SK-N-MC (cell line): ENCODE data around the gene MAGEF1.

Experiments used
- EZH2 ChIP-seq: fragments of 200-600 bp; sonication (generic); IDR thresholded peaks from one replicate; pipeline ENCODE4 v1.6.1; 2017; ENCODE audit warnings: antibody characterized with exemption
- FOXP2 ChIP-seq: optimal IDR thresholded peaks from 2 replicates; pipeline ENCODE3; 2011; ENCODE audit warnings: mild to moderate bottlenecking, moderate library complexity; ENCODE audit not compliant: insufficient read depth; ENCODE audit errors: extremely low read length, control extremely low read depth
- POLR2AphosphoS5 ChIP-seq: IDR thresholded peaks from 2 replicates; pipeline ENCODE4 v1.6.1; 2012; ENCODE audit warnings: mild to moderate bottlenecking, low read depth, low read length, borderline replicate concordance

DNA sequence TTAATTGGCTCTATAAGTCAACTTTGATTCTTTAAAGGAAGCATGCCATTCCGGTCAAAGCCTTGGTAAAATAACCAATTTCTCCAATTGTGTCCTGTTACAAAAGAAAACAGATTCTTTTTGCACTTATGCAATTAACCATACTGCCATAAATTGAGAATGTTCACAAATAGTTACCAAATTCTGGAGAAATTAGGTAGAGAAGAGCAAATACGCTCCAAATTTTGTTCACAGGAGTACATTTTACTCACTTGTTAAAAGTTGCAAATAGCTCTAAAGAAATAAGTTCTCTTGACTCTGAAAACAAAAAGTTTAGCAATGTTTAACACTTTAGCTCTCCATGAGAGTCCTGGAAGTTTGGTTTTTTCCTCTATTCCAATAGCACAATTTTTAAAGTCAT lies 11.1 kb downstream of the MAGEF1 start:
- no peak for TF ChIP-seq POLR2AphosphoS5
- no peak for TF ChIP-seq EZH2
- TF ChIP-seq FOXP2 = no peak
